Renal pelvis (tissue), 4 donors: Measurements from ENCODE around the gene B4GALT5. TPM values are rescaled to one million over a fixed set of nuclear protein-coding genes. Genes with fewer than 3 reads are reported as not detected.
"Not testable (repeated sequence)": the region's sequence is repeated elsewhere in the genome, so short reads cannot be mapped to it uniquely, and the experiment has no call there.

Experiments used
- DNase-seq: peaks from one replicate; pipeline ENCODE4 v3.0.0-alpha.2; 2013
- polyA plus RNA-seq, 3 donors: library from polyadenylated mRNA; unstranded; fragments of 120-200 nt; gene quantifications; one replicate each; pipeline ENCODE4 v1.2.1, GENCODE V29; 2013; ENCODE audit not compliant: insufficient read length in 3 of 3

B4GALT5 gene
- polyA plus RNA-seq, 3 donors = 46.5 to 51.9 (median 48.3) TPM

DNA sequence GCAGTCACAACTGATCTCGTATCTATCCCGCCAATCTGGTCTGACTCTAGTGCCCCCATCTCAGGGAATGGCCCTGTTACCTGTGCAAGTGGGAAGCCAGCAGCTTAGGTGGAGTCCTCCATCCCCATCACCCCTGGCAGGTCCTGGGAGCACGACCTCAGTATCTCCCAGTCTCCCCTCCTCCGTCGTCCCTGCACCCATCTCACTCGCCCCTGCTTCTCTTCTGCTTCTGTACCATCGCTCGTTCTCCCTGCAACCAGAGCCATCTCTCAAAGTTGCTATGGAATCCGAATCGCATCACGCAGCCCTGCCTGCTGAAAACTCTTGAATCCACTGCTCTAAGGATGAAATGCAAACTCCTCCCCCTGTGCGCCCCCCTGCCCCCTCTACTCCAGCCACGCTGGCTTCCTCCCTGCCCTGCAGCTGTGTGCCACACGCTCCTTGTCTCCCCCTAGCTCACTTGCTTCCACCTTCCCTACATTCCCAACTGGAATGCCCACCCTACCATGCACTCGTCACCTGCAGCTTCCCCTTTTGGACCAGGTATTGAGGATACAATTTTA, 81.7 kb downstream of the B4GALT5 start:
- no peak for DNase-seq

- DNase-seq = no peak
These were observed 82.5 kb downstream of the B4GALT5 start for GRCh38 chr20:49631061-49631716.

DNA sequence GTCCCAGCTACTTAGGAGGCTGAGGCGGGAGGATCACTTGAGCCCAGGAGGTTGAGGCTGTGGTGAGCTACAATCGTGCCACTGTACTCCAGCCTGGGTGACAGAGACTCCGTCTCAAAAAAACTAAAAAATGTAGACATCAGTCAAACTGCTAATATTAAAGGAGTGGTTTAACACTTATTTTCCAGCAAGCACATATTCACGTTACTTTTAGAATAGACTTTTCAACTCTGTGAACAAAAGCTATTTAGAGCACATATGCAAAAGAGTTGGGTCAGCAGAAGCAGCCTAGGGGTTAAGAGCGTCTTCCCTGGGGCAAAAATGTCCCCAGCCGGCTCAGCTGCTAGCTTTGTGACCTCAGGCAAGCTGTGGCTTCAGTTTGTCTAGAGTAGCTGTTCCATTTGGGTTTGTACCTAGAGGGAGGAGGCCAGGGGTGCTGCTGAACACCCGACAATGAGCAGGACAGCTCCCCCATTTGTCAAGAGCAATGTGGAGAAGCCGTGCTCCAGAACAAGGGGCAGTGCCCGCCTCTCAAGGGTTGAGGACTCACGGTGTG, 83.2 kb downstream of the B4GALT5 start:
- DNase-seq = no peak

DNA sequence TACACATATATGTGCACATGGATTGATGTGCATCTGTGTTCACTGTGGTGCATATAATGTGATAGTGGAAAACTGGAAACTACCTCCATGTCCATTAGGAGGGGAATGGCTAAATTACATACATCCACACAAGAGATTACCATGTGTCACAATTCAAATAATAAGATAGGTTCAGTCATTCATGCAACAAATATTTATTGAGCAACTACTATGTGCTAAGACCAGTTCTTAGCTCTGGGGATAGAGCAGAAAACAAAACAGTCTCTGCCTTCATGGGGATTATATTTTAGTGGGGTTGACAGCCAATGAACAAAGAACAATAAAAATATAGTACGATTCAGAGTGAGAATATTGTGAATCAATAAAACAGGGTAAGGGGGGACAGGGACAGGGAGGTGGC, 84.1 kb downstream of the B4GALT5 start:
- no peak for DNase-seq

- not testable (repeated sequence) for DNase-seq
These were observed 85.4 kb downstream of the B4GALT5 start for GRCh38 chr20:49628280-49628679.

- DNase-seq = no peak
These were observed 86.3 kb downstream of the B4GALT5 start for GRCh38 chr20:49627329-49627761.

- not testable (repeated sequence) for DNase-seq
These were observed 88.7 kb downstream of the B4GALT5 start for GRCh38 chr20:49624988-49625387.

DNA sequence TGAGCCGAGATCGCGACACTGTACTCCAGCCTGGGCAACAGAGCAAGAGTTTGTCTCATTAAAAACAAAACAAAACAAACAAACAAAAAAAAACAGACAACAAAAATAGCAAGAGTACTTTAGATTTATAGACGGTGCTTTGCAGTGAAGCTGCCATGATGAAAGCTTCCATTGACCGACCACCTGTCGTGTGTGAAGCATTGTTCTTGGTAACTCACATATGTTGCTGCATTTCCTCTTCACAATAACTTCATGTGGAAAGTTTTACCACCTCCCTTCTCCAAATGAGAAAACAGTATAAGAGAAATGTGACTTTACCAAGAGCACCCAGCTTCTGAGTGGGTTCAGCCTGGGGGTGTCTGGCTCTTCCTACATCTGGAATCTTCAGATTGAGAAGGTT, 89.4 kb downstream of the B4GALT5 start:
- DNase-seq = no peak

DNA sequence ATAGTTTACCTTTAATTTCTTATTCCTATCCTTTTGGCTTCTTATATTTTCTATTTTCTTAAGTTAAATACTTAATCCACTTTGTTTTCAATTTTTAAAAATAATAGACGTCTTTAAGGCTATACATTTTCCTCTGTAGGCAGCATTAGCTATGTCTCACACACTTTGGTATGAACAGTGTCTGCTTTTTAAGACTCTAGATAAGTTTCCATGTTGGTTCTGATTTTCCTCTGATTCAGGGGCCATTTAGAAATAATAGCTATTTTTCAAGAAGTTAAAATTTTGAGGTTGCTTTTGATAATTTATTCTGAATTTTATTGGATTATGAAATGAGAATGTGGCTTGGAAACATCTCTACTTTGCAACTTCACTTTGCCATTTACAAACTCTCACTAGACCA, 91.4 kb downstream of the B4GALT5 start:
- DNase-seq = no peak

- no peak for DNase-seq
These were observed 93.1 kb downstream of the B4GALT5 start for GRCh38 chr20:49620364-49621240.

GRCh38 chr20:49619113-49620048, 94.3 kb downstream of the B4GALT5 start:
- DNase-seq = no peak

- no peak for DNase-seq
These were observed 95.4 kb downstream of the B4GALT5 start for GRCh38 chr20:49618289-49618688.

DNA sequence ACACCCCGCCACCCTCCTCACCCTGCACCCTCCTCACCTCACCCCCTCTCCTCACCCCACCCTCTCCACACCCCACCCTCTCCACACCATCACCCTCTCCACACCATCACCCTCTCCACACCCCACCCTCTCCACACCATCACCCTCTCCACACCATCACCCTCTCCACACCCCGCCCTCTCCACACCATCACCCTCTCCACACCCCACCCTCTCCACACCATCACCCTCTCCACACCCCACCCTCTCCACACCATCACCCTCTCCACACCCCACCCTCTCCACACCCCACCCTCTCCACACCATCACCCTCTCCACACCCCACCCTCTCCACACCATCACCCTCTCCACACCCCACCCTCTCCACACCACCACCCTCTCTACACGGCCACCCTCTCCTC, 96.3 kb downstream of the B4GALT5 start:
- not testable (repeated sequence) for DNase-seq

DNA sequence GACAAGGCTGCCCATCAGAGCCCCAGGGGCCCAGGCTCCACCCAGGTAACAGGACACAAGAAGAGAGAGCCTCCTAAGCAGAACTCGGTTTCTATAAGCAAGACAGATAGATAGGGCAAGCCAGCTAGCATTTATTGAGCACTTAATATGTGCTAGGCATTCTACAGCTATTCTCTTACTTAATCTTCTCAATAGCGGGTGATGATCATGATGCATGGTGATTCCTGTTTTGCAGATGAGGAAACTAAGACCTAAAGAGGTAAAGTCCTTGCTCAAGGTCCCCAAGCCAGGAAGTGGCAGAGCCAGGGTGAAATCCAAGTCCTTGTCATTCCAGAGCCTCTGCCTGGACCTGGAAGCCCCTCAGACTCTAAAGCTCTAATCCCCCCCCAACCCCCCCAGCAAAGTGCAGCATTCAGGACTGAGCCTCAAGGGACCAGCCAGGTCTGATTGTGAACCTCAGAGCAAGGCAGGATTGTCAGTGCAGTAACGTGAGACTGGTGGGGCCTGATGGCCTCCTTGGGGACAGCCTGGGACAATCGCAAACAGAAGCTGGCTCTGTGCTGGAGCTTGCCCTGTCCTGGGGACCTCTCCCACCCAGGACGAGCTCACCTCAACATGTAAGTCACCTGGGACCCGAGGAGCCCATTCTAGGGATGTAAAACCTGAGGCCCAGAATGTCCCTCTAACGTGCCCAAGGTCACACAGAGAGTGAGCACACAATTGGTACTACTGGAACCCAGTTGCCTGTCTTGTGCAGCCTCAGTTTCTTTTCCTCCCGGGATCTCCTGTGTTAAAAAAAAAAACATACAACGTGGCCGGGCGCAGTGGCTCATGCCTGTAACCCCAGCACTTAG, 97.3 kb downstream of the B4GALT5 start:
- DNase-seq = no peak

GRCh38 chr20:49615401-49616153, 98.1 kb downstream of the B4GALT5 start:
- no peak for DNase-seq

DNA sequence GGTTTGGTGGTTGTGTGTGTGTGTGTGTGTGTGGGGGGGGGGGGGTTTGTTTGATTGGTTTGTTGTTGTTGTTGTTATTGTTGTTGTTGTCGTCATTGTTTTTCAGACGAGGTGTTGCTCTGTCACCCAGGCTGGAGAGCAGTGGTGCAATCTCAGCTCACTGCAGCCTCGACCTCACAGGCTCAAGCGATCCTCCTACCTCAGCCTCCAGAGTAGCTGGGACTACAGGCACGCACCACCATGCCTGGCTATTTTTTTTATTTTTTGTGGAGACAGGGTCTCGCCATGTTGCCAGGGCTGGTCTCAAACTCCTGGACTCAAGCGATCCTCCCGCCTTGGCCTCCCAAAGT, 98.7 kb downstream of the B4GALT5 start:
- DNase-seq = not testable (repeated sequence)

DNA sequence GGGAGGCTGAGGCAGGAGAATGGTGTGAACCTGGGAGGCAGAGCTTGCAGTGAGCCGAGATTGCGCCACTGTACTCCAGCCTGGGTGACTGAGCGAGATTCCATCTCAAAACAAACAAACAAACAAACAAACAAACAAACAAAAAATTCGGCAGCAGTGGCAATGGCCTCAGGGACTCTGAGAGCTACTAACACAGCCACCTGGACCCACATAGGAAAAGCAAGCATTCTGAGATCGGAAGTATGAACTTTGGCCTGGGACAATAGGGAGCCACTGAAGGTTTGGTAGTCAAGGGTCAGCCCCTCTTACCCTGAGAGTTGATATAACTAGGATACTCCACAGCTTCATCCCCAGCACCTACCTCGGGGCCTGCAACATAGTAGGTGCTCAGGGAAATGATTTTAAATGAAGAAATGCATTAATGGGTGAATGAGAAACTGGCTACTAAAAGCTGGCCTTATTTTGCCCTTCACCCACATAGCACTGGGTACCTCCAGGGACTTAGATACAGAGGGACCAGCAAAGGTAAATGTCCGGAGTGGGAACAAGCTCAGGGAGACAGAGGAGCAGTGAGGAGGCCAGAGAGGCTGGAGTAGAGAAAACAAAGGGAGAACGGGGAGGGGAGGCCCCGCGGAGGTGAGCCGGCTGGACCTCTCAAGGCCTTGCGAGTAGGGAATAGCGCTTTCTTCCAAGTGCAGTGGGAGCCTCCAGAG, 99.2 kb downstream of the B4GALT5 start:
- no peak for DNase-seq

DNA sequence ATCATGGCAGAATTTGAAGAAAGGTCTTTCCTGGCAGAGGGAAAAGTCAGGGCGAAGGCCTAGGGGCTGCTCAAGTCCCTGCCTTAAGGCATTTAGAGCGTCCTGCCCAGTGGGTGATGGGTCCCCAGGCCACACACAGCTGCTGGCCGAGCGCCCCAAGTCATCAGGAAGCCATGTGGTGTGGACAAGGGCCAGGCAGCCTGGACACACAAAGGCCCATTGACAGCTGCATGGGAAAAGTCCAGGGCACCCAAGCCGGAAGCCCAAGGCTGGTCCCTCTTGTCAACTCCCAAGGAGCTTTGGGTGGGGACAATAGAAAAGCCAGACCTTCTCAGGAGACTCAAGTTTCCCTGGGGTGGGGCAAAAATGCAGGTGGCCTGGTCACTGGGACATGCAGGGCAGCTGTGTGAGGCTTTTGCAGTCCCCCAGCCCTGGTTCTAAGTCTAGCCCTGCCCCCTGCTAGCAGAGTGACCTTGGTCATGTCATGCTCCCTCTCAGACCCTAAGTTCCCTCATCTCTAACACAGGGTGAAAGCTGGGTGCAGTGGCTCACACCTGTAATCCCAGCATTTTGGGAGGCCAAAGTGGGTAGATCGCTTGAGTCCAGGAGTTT, 101.4 kb downstream of the B4GALT5 start:
- DNase-seq = no peak
